CD4-positive, alpha-beta T cell treated with Interleukin-17A for 1 hour (primary cell): Measurements from ENCODE around the gene DCTD.

ENCODE experiments used
- DNase-seq: peaks from one replicate; pipeline ENCODE4 v3.0.0-alpha.2; 2020

Gene DCTD

GRCh38 chr4:182869697-182870096 is 47.5 kb downstream of the DCTD start:
- DNase-seq: no peak

GRCh38 chr4:182866746-182867145 is 50.4 kb downstream of the DCTD start:
- no peak for DNase-seq

- no peak for DNase-seq
Measured at GRCh38 chr4:182863501-182863900, 53.7 kb downstream of the DCTD start.

GRCh38 chr4:182862921-182863320 is 54.3 kb downstream of the DCTD start:
- DNase-seq: no peak

GRCh38 chr4:182862141-182862875 is 54.9 kb downstream of the DCTD start:
- DNase-seq: no peak

- DNase-seq: no peak
Measured at GRCh38 chr4:182861346-182861745, 55.8 kb downstream of the DCTD start.

GRCh38 chr4:182859730-182860129 is 57.5 kb downstream of the DCTD start:
- DNase-seq: no peak

- DNase-seq: no peak
Measured at GRCh38 chr4:182858711-182859110, 58.5 kb downstream of the DCTD start.

GRCh38 chr4:182856862-182857261 is 60.3 kb downstream of the DCTD start:
- DNase-seq: no peak

GRCh38 chr4:182855877-182856276 is 61.3 kb downstream of the DCTD start:
- no peak for DNase-seq

- no peak for DNase-seq
Measured at GRCh38 chr4:182855312-182855711, 61.9 kb downstream of the DCTD start.

- DNase-seq: no peak
Measured at GRCh38 chr4:182854466-182854865, 62.7 kb downstream of the DCTD start.

GRCh38 chr4:182853731-182854330 is 63.4 kb downstream of the DCTD start:
- DNase-seq: no peak

- DNase-seq: no peak
Measured at GRCh38 chr4:182848685-182849084, 68.5 kb downstream of the DCTD start.

- DNase-seq: no peak
Measured at GRCh38 chr4:182847576-182848450, 69.4 kb downstream of the DCTD start.

- no peak for DNase-seq
Measured at GRCh38 chr4:182846036-182846435, 71.2 kb downstream of the DCTD start.

- DNase-seq: no peak
Measured at GRCh38 chr4:182845618-182846017, 71.6 kb downstream of the DCTD start.

- DNase-seq: no peak
Measured at GRCh38 chr4:182843808-182844325, 73.3 kb downstream of the DCTD start.

- no peak for DNase-seq
Measured at GRCh38 chr4:182842759-182843390, 74.3 kb downstream of the DCTD start.

- DNase-seq: no peak
Measured at GRCh38 chr4:182842104-182842600, 75.0 kb downstream of the DCTD start.

- no peak for DNase-seq
Measured at GRCh38 chr4:182840108-182840507, 77.1 kb downstream of the DCTD start.
